OCI-LY1 (cell line): ENCODE data around the gene LRP8.

Experiments used
- H2AFZ ChIP-seq: fragments of 200-600 bp; sonication (generic), shearing (Covaris generic); 2 replicates; pipeline ENCODE4 v1.6.0; 2014; ENCODE audit warnings: antibody characterized with exemption, mild to moderate bottlenecking, low read length
- H3F3A ChIP-seq: fragments of 200-600 bp; sonication (generic), shearing (Covaris generic); 2 replicates; pipeline ENCODE4 v1.6.0; 2014; ENCODE audit warnings: mild to moderate bottlenecking, antibody characterized with exemption, low read length, moderate library complexity; ENCODE audit not compliant: insufficient read depth
- H3K27ac ChIP-seq: fragments of 200-600 bp; sonication (generic); 2 replicates; pipeline ENCODE4 v1.5.1; 2014; ENCODE audit warnings: low read length, mixed run types, mild to moderate bottlenecking, low read depth; ENCODE audit not compliant: poor library complexity, severe bottlenecking
- H3K27me3 ChIP-seq: fragments of 200-600 bp; sonication (generic); 2 replicates; pipeline ENCODE4 v1.6.0; 2014; ENCODE audit warnings: antibody characterized with exemption, mild to moderate bottlenecking, low read length, moderate library complexity; ENCODE audit not compliant: insufficient read depth
- H3K36me3 ChIP-seq: fragments of 200-600 bp; sonication (generic); 2 replicates; pipeline ENCODE4 v1.6.1; 2014; ENCODE audit warnings: mild to moderate bottlenecking, antibody characterized with exemption, low read length, moderate library complexity, mixed read lengths; ENCODE audit not compliant: insufficient read depth
- H3K4me1 ChIP-seq: fragments of 200-600 bp; sonication (generic); 2 replicates; pipeline ENCODE4 v1.5.1; 2014; ENCODE audit warnings: mild to moderate bottlenecking, low read length, moderate library complexity; ENCODE audit not compliant: insufficient read depth, severe bottlenecking
- H3K4me2 ChIP-seq: fragments of 200-600 bp; sonication (generic), shearing (Covaris generic); 2 replicates; pipeline ENCODE4 v1.6.1; 2014; ENCODE audit warnings: low read length
- H3K4me3 ChIP-seq: fragments of 200-600 bp; sonication (generic); 2 replicates; pipeline ENCODE4 v1.5.1; 2014; ENCODE audit warnings: low read length, low read depth, mild to moderate bottlenecking, mixed read lengths; ENCODE audit not compliant: poor library complexity, severe bottlenecking
- H3K79me2 ChIP-seq: fragments of 200-600 bp; shearing (Covaris generic); 2 replicates; pipeline ENCODE4 v1.6.1; 2016; ENCODE audit warnings: mixed run types, low read length, mixed read lengths; ENCODE audit not compliant: insufficient read depth
- H3K9ac ChIP-seq: fragments of 200-600 bp; sonication (generic), shearing (Covaris generic); 2 replicates; pipeline ENCODE4 v1.6.1; 2014; ENCODE audit warnings: mild to moderate bottlenecking, low read length, mixed read lengths
- H3K9me2 ChIP-seq: fragments of 200-600 bp; sonication (generic), shearing (Covaris generic); 2 replicates; pipeline ENCODE4 v1.6.1; 2014; ENCODE audit warnings: low read depth, mild to moderate bottlenecking, low read length, mixed read lengths
- H3K9me3 ChIP-seq: fragments of 200-600 bp; shearing (Covaris generic); 2 replicates; pipeline ENCODE4 v1.6.1; 2014; ENCODE audit warnings: low read length, mixed read lengths
- H4K20me1 ChIP-seq: fragments of 200-600 bp; sonication (generic), shearing (Covaris generic); 2 replicates; pipeline ENCODE4 v1.6.0; 2016; ENCODE audit warnings: mild to moderate bottlenecking, low read length; ENCODE audit not compliant: insufficient read depth
- CTCF ChIP-seq: fragments of 200-600 bp; sonication (generic), shearing (Covaris generic); IDR thresholded peaks from 2 replicates; pipeline ENCODE4 v1.5.1; 2017; ENCODE audit warnings: mild to moderate bottlenecking, antibody characterized with exemption, low read length, moderate library complexity, mixed read lengths
- EZH2 ChIP-seq: fragments of 200-600 bp; sonication (generic), shearing (Covaris generic); IDR thresholded peaks from 2 replicates; pipeline ENCODE4 v1.8.0; 2017; ENCODE audit warnings: borderline replicate concordance, mixed run types, mild to moderate bottlenecking, antibody characterized with exemption, low read length, moderate library complexity, mixed read lengths

LRP8 gene

GRCh38 chr1:53334312-53334711 is 6.4 kb upstream of the LRP8 start:
- no peak overlapping the region for H3K4me2 ChIP-seq
- no peak for TF ChIP-seq EZH2
- TF ChIP-seq CTCF, result no peak
- peaks cover 9% of the 10 kb centered on the region for H3K36me3 ChIP-seq
- H3K9me2 ChIP-seq, result no peaks in the 10 kb centered on the region
- no peaks in the 10 kb centered on the region for H3K79me2 ChIP-seq
- H3K27ac ChIP-seq, result no peak overlapping the region
- no peak overlapping the region for H2AFZ ChIP-seq
- H4K20me1 ChIP-seq, result no peaks in the 10 kb centered on the region
- no peaks in the 10 kb centered on the region for H3F3A ChIP-seq
- H3K4me1 ChIP-seq, result peaks cover 12% of the 10 kb centered on the region
- H3K9me3 ChIP-seq, result no peaks in the 10 kb centered on the region
- H3K9ac ChIP-seq, result no peak overlapping the region
- no peaks in the 10 kb centered on the region for H3K27me3 ChIP-seq
- H3K4me3 ChIP-seq, result no peak overlapping the region

GRCh38 chr1:53332833-53333232 is 5.0 kb upstream of the LRP8 start:
- Histone ChIP-seq H3K36me3 (peaks cover 9% of the 10 kb centered on the region), H3K9ac (no peak overlapping the region), H3K9me2 (no peaks in the 10 kb centered on the region), H2AFZ (no peak overlapping the region), H3K4me2 (no peak overlapping the region), H3K9me3 (no peaks in the 10 kb centered on the region), H3K27ac (no peak overlapping the region), H3F3A (no peaks in the 10 kb centered on the region), H3K4me3 (no peak overlapping the region), H3K27me3 (no peaks in the 10 kb centered on the region), H3K79me2 (no peaks in the 10 kb centered on the region), H3K4me1 (peaks cover 22% of the 10 kb centered on the region), H4K20me1 (no peaks in the 10 kb centered on the region)
- TF ChIP-seq EZH2 (no peak), CTCF (no peak)

GRCh38 chr1:53332186-53332564 is 4.3 kb upstream of the LRP8 start:
- Histone ChIP-seq H3K4me3 (no peak overlapping the region), H3F3A (no peaks in the 10 kb centered on the region), H2AFZ (no peak overlapping the region), H3K4me2 (no peak overlapping the region), H3K4me1 (peaks cover 22% of the 10 kb centered on the region), H3K9me3 (no peaks in the 10 kb centered on the region), H3K9me2 (no peaks in the 10 kb centered on the region), H3K79me2 (no peaks in the 10 kb centered on the region), H3K9ac (no peak overlapping the region), H3K27me3 (no peaks in the 10 kb centered on the region), H3K27ac (no peak overlapping the region), H4K20me1 (no peaks in the 10 kb centered on the region), H3K36me3 (peaks cover 9% of the 10 kb centered on the region)
- TF ChIP-seq CTCF, result no peak
- no peak for TF ChIP-seq EZH2
